Cardiac fibroblast (primary cell): ENCODE results near the gene MMRN1.

Experiments
- DNase-seq, 2 donors: peaks; one replicate each; pipeline versions ENCODE4 v3.0.0 to v3.0.0-alpha.2; 2010; ENCODE audit warnings: low read depth in 2 of 2
- H3K4me3 ChIP-seq, 2 donors: replicated peaks in 1 of 2; 1 replicate in 1 of 2; 2 replicates in 1 of 2; pipeline ENCODE4 v1.5.1; 2011; ENCODE audit warnings: low read depth in 2 of 2, low read length in 2 of 2, mild to moderate bottlenecking in 2 of 2, moderate library complexity in 1 of 2
- CTCF ChIP-seq: IDR thresholded peaks from one replicate; pipeline ENCODE4 v1.5.1; 2011; ENCODE audit warnings: low read depth, mild to moderate bottlenecking, low read length, inconsistent platforms

Gene MMRN1

GRCh38 chr4:89868276-89868675 is 26.4 kb upstream of the MMRN1 start:
- peak in 1 of 2 donors; percentile 13 for DNase-seq
- H3K4me3 ChIP-seq = no peak overlapping the region
- TF ChIP-seq CTCF = no peak

GRCh38 chr4:89868999-89869589 is 25.6 kb upstream of the MMRN1 start:
- no peak overlapping the region for H3K4me3 ChIP-seq
- TF ChIP-seq CTCF = peak; percentile 51
- peak; percentile 25 to 33 for DNase-seq

- DNase-seq = no peak
- no peak overlapping the region for H3K4me3 ChIP-seq
- no peak for TF ChIP-seq CTCF
Measured at GRCh38 chr4:89871211-89871610, 23.4 kb upstream of the MMRN1 start.

GRCh38 chr4:89876548-89876947 is 18.1 kb upstream of the MMRN1 start:
- no peak for TF ChIP-seq CTCF
- no peak for DNase-seq
- H3K4me3 ChIP-seq = no peak overlapping the region

GRCh38 chr4:89878611-89879010 is 16.0 kb upstream of the MMRN1 start:
- H3K4me3 ChIP-seq = no peak overlapping the region
- DNase-seq = no peak
- TF ChIP-seq CTCF = no peak

GRCh38 chr4:89879215-89879614 is 15.4 kb upstream of the MMRN1 start:
- no peak for TF ChIP-seq CTCF
- H3K4me3 ChIP-seq = no peak overlapping the region
- DNase-seq = no peak

GRCh38 chr4:89889289-89889688 is 5.4 kb upstream of the MMRN1 start:
- H3K4me3 ChIP-seq = no peak overlapping the region
- TF ChIP-seq CTCF = no peak
- DNase-seq = no peak
